Neural progenitor cell (in vitro differentiated cells): ENCODE results near the gene USP9X.

Experiments used
- EZH2phosphoT487 ChIP-seq: fragments of 200-600 bp; sonication (generic); IDR thresholded peaks from 2 replicates; pipeline ENCODE4 v1.6.1; 2017; ENCODE audit warnings: antibody characterized with exemption
- TF ChIP-seq, protein P1 (sequence below): fragments of 200-600 bp; sonication (generic); IDR thresholded peaks from 2 replicates; pipeline ENCODE4 v1.5.1; 2017; ENCODE audit warnings: antibody characterized with exemption, mild to moderate bottlenecking

DNA sequence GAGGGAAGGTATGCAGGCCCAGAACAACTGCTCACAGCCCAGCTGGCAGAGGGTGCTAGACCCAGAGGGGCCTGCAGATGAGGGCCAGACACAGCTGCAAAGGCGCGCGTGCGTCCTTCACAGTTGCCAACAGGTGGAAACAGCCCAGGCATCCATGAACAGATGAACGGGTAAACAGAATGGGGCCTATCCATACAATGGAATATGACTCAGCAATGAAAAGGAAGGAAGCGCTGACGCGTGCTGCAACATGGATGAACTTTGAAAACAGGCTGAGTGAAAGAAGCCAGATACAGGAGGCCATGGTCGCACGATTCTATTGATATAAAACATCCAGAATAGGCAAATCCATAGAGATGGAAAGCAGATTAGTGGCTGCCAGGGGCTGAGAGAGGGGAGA, 165.6 kb downstream of the USP9X start:
- TF ChIP-seq, protein P1, sequence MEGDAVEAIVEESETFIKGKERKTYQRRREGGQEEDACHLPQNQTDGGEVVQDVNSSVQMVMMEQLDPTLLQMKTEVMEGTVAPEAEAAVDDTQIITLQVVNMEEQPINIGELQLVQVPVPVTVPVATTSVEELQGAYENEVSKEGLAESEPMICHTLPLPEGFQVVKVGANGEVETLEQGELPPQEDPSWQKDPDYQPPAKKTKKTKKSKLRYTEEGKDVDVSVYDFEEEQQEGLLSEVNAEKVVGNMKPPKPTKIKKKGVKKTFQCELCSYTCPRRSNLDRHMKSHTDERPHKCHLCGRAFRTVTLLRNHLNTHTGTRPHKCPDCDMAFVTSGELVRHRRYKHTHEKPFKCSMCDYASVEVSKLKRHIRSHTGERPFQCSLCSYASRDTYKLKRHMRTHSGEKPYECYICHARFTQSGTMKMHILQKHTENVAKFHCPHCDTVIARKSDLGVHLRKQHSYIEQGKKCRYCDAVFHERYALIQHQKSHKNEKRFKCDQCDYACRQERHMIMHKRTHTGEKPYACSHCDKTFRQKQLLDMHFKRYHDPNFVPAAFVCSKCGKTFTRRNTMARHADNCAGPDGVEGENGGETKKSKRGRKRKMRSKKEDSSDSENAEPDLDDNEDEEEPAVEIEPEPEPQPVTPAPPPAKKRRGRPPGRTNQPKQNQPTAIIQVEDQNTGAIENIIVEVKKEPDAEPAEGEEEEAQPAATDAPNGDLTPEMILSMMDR = no peak
- TF ChIP-seq EZH2phosphoT487 = no peak
